OCI-LY1 (cell line): ENCODE results near the gene XYLT1.
A peak's percentile ranks its signal among the peaks of the same experiment; 100 is the strongest.

Experiments used
- H2AFZ ChIP-seq: fragments of 200-600 bp; sonication (generic), shearing (Covaris generic); 2 replicates; pipeline ENCODE4 v1.6.0; 2014; ENCODE audit warnings: antibody characterized with exemption, mild to moderate bottlenecking, low read length
- H3F3A ChIP-seq: fragments of 200-600 bp; sonication (generic), shearing (Covaris generic); 2 replicates; pipeline ENCODE4 v1.6.0; 2014; ENCODE audit warnings: mild to moderate bottlenecking, antibody characterized with exemption, low read length, moderate library complexity; ENCODE audit not compliant: insufficient read depth
- H3K27ac ChIP-seq: fragments of 200-600 bp; sonication (generic); 2 replicates; pipeline ENCODE4 v1.5.1; 2014; ENCODE audit warnings: low read length, mixed run types, mild to moderate bottlenecking, low read depth; ENCODE audit not compliant: poor library complexity, severe bottlenecking
- H3K27me3 ChIP-seq: fragments of 200-600 bp; sonication (generic); 2 replicates; pipeline ENCODE4 v1.6.0; 2014; ENCODE audit warnings: antibody characterized with exemption, mild to moderate bottlenecking, low read length, moderate library complexity; ENCODE audit not compliant: insufficient read depth
- H3K36me3 ChIP-seq: fragments of 200-600 bp; sonication (generic); 2 replicates; pipeline ENCODE4 v1.6.1; 2014; ENCODE audit warnings: mild to moderate bottlenecking, antibody characterized with exemption, low read length, moderate library complexity, mixed read lengths; ENCODE audit not compliant: insufficient read depth
- H3K4me1 ChIP-seq: fragments of 200-600 bp; sonication (generic); 2 replicates; pipeline ENCODE4 v1.5.1; 2014; ENCODE audit warnings: mild to moderate bottlenecking, low read length, moderate library complexity; ENCODE audit not compliant: insufficient read depth, severe bottlenecking
- H3K4me2 ChIP-seq: fragments of 200-600 bp; sonication (generic), shearing (Covaris generic); 2 replicates; pipeline ENCODE4 v1.6.1; 2014; ENCODE audit warnings: low read length
- H3K4me3 ChIP-seq: fragments of 200-600 bp; sonication (generic); 2 replicates; pipeline ENCODE4 v1.5.1; 2014; ENCODE audit warnings: low read length, low read depth, mild to moderate bottlenecking, mixed read lengths; ENCODE audit not compliant: poor library complexity, severe bottlenecking
- H3K79me2 ChIP-seq: fragments of 200-600 bp; shearing (Covaris generic); 2 replicates; pipeline ENCODE4 v1.6.1; 2016; ENCODE audit warnings: mixed run types, low read length, mixed read lengths; ENCODE audit not compliant: insufficient read depth
- H3K9ac ChIP-seq: fragments of 200-600 bp; sonication (generic), shearing (Covaris generic); 2 replicates; pipeline ENCODE4 v1.6.1; 2014; ENCODE audit warnings: mild to moderate bottlenecking, low read length, mixed read lengths
- H3K9me2 ChIP-seq: fragments of 200-600 bp; sonication (generic), shearing (Covaris generic); 2 replicates; pipeline ENCODE4 v1.6.1; 2014; ENCODE audit warnings: low read depth, mild to moderate bottlenecking, low read length, mixed read lengths
- H3K9me3 ChIP-seq: fragments of 200-600 bp; shearing (Covaris generic); 2 replicates; pipeline ENCODE4 v1.6.1; 2014; ENCODE audit warnings: low read length, mixed read lengths
- H4K20me1 ChIP-seq: fragments of 200-600 bp; sonication (generic), shearing (Covaris generic); 2 replicates; pipeline ENCODE4 v1.6.0; 2016; ENCODE audit warnings: mild to moderate bottlenecking, low read length; ENCODE audit not compliant: insufficient read depth
- CTCF ChIP-seq: fragments of 200-600 bp; sonication (generic), shearing (Covaris generic); IDR thresholded peaks from 2 replicates; pipeline ENCODE4 v1.5.1; 2017; ENCODE audit warnings: mild to moderate bottlenecking, antibody characterized with exemption, low read length, moderate library complexity, mixed read lengths
- EZH2 ChIP-seq: fragments of 200-600 bp; sonication (generic), shearing (Covaris generic); IDR thresholded peaks from 2 replicates; pipeline ENCODE4 v1.8.0; 2017; ENCODE audit warnings: borderline replicate concordance, mixed run types, mild to moderate bottlenecking, antibody characterized with exemption, low read length, moderate library complexity, mixed read lengths

XYLT1 gene

DNA sequence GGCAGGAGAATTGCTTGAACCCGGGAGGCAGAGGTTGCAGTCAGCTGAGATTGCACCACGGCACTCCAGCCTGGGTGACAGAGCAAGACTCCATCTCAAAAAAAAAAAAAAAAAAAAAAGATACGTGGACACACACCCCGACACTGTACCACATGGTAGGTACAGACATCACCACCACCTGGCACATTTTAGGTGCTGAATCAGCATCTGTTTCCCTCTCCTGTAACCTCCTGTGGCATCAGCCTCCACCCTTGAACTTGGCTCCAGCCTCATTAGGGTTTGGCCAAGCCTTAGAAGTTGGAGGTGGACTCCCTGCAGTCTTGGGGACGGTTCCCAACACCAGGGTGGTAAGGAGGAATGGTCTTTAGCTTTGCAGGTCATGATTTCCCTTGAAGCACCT is 46.0 kb downstream of the XYLT1 start:
- Histone ChIP-seq H3K79me2 (peaks cover 9% of the 10 kb centered on the region; the same call in 1 of the 2 replicates), H2AFZ (no peak overlapping the region), H3K4me1 (no peaks in the 10 kb centered on the region), H3K9me2 (no peaks in the 10 kb centered on the region), H3K9me3 (no peaks in the 10 kb centered on the region), H3K4me2 (no peak overlapping the region), H3K27me3 (no peaks in the 10 kb centered on the region), H3K4me3 (no peak overlapping the region), H3K9ac (no peak overlapping the region), H3K36me3 (peaks cover 45% of the 10 kb centered on the region), H4K20me1 (no peaks in the 10 kb centered on the region), H3F3A (no peaks in the 10 kb centered on the region), H3K27ac (no peak overlapping the region)
- no peak for TF ChIP-seq EZH2
- TF ChIP-seq CTCF: no peak

GRCh38 chr16:17423221-17423620 is 47.5 kb downstream of the XYLT1 start:
- Histone ChIP-seq H4K20me1 (no peaks in the 10 kb centered on the region), H3K36me3 (peaks cover 39% of the 10 kb centered on the region), H3K9me2 (no peaks in the 10 kb centered on the region), H2AFZ (no peak overlapping the region), H3K4me3 (no peak overlapping the region), H3K4me1 (no peaks in the 10 kb centered on the region), H3K9ac (no peak overlapping the region), H3K27me3 (no peaks in the 10 kb centered on the region), H3K9me3 (no peaks in the 10 kb centered on the region), H3K79me2 (peaks cover 9% of the 10 kb centered on the region; the same call in 1 of the 2 replicates), H3K27ac (no peak overlapping the region), H3K4me2 (no peak overlapping the region), H3F3A (no peaks in the 10 kb centered on the region)
- TF ChIP-seq EZH2: no peak
- TF ChIP-seq CTCF: no peak

GRCh38 chr16:17420816-17421215 is 49.9 kb downstream of the XYLT1 start:
- peaks cover 22% of the 10 kb centered on the region for H3K4me1 ChIP-seq
- no peaks in the 10 kb centered on the region for H4K20me1 ChIP-seq
- H3K27ac ChIP-seq: peak overlapping the region; percentile 10
- H3K4me2 ChIP-seq: no peak overlapping the region
- H3K36me3 ChIP-seq: peaks cover 32% of the 10 kb centered on the region
- H3K9me3 ChIP-seq: no peaks in the 10 kb centered on the region
- TF ChIP-seq EZH2 (no peak), CTCF (no peak)
- no peak overlapping the region for H2AFZ ChIP-seq
- H3K79me2 ChIP-seq: peaks cover 14% of the 10 kb centered on the region
- H3K9me2 ChIP-seq: no peaks in the 10 kb centered on the region
- H3K9ac ChIP-seq: no peak overlapping the region
- no peaks in the 10 kb centered on the region; the same call in 1 of the 2 replicates for H3F3A ChIP-seq
- H3K4me3 ChIP-seq: no peak overlapping the region
- no peaks in the 10 kb centered on the region for H3K27me3 ChIP-seq
